HG02588 (cell line): Measurements from ENCODE around the gene DNAJC18.
"Not testable (repeated sequence)": the region's sequence is repeated elsewhere in the genome, so short reads cannot be mapped to it uniquely, and the experiment has no call there.

Experiments used
- ATAC-seq: cut with Tn5 transposase; IDR thresholded peaks from one replicate; pipeline ENCODE4 v1.9.1; 2021; ENCODE audit warnings: mild to moderate bottlenecking, moderate library complexity; ENCODE audit not compliant: unreplicated experiment

DNAJC18 gene

GRCh38 chr5:139389701-139390638 is 49.4 kb downstream of the DNAJC18 start, which contains the start of gene MZB1:
TSS of gene MZB1 (minus strand) at chr5:139389913. CDS start at chr5:139389856, 57 bp downstream.
- ATAC-seq = peak; percentile 34

DNA sequence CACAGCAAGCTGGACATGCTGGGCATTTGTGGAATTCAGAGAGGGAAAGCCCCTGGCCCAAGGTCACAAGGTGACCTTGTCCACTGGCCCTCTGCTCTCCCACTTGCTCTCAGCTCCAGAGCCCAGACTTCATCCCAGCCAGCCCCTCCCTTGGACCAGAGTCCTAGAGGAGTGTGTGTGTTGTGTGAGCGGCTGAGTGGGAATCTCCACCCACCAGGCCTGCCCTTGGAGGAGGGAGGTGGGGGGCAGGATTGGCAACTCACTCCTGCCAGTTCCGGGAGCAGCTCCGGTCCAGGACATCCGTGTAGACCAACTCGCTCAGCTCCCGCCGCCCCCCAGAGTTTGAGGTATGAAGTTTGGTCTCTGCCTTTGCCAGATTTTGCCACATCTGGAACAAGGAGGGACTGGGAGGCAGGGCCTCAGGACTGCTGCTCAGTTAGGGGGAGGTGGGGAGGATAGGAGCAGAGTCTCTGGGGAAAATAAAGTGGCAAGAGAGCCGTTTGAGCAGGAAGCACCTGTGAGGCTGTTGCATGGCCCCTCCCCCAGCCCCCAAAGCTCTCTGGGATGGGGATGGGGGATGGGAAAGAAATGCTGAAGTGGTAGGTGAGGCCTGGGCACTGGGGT is 51.0 kb downstream of the DNAJC18 start:
- no peak for ATAC-seq

DNA sequence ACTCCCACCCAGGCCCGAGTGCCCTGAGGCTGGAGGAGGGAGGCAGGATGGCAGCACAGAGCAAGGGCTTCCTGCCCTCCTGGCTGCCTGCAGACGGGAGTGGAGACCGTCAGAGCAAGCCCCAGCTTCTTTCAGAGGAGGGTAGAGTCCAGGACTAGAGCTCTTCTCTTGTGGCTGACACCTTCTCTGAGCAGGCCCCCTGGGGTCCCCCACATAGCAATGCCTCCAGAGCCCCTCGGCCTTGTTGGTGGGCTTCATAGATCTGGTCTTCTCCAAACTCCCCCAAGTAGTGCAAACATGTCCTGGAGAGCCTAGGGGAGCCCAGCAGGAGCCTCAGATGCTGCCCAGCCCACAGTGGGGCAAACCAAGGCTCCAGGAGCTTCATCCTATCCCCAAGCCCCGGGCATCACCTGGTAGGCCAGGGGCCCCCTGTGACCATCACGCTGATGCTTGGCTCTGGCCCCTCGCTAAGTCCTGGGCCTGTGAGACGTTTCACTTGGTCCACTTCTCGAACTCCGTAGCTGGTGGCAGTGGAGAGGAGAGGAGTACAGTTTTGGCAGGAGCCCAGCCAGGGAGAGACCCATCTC is 51.6 kb downstream of the DNAJC18 start:
- no peak for ATAC-seq

GRCh38 chr5:139386956-139387355 is 52.4 kb downstream of the DNAJC18 start:
- ATAC-seq = not testable (repeated sequence)

- no peak for ATAC-seq
Measured at GRCh38 chr5:139386050-139386438, 53.3 kb downstream of the DNAJC18 start.

DNA sequence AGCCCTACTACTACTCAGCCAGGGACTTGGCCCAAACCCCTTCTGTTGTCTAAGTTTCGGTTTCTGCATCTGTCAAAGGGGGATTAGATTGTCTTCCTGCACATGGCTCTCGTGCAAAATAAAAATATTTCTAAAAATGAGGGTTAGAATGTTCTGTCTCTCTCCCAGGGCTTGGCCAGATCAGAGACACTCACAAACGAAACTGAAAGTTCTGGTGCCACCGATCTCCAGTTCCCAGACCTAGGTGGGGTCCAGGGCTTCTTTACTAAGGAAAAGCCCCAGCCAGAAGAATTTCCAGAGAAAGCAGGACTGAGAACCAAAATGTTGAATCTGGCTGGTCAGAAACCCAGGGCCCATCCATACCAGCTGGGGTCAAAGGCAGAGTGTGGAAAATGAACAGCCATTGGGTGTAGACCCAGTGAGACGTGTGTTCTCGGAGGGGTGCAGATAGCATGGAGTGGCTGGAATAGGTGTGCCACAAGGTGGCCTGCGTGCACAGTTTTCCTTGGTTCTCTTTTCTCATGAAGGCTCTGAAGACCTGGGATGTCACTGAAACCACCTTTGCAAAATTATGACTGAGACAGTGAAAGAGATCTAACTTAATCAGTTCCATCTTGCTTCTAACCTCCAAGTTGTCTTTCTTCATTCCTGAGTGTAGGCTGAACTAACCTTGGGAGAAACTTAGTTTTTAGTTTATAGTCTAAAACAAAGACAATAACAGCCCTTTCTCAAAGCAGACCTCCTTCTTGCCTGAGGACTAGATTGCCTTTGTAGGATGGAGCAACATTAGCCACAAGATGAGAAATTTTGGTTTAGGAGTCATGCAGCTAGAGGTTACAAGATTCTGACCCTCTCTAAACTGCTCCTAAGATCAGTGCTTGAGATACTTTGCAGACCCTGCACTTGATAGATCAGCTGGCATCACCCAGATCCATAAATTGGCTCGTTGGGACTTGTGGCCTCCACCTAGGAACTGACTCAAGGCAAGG is 54.0 kb downstream of the DNAJC18 start:
- no peak for ATAC-seq

- no peak for ATAC-seq
Measured at GRCh38 chr5:139384591-139385051, 54.7 kb downstream of the DNAJC18 start.

DNA sequence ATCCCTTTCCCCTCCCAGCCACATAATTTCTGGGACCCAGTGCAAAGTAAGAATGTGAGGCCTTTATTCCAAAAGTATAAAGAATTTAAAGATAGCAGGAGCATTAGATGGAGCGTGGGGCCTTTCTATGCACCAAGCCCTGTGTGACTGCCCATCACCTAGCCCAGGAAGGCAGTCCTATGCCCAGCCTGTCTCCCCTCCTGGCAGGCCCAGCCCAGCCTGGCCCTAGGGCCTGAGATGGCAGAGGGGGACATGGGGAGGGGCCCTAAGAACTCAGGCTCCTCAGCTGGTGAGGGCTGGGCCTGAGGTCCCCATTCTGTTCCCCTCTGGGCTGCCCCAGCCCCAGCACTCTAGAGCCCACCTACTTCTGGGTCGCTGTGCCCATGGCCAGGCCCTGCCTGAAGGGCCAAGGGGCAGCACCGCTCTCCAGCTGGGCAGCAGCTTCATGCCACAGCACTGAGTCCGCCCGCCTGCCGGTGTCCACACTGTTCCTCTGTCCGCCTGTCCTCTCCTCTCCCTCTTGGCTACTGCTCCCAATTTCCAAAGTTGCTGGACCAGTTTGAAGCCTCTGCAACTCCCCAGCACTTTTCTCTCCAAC is 55.2 kb downstream of the DNAJC18 start:
- no peak for ATAC-seq

- ATAC-seq = no peak
Measured at GRCh38 chr5:139383275-139383992, 55.9 kb downstream of the DNAJC18 start, which contains the start of gene SLC23A1. TSS of gene SLC23A1 (minus strand) at chr5:139383297. CDS start at chr5:139383253, 44 bp downstream.

DNA sequence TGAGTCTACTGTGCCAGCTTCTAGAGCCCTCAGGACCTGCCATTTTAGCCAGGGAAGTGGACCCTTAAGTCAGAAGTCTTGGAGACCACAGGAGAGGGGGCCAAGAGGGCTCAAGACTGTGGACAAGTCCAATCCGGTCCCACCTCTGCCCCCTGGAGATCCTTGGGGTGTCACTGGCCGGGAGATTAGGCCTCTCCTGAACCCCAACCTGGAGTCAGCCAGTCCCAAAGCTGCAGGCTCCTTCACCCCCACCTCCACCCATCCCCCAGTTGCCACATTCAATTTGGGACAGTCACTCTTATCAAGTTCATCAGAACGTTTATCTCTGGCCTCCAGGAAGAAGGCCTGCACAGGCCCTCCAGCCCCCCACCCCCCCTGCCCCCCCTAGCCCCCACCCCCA is 56.5 kb downstream of the DNAJC18 start:
- ATAC-seq = no peak

DNA sequence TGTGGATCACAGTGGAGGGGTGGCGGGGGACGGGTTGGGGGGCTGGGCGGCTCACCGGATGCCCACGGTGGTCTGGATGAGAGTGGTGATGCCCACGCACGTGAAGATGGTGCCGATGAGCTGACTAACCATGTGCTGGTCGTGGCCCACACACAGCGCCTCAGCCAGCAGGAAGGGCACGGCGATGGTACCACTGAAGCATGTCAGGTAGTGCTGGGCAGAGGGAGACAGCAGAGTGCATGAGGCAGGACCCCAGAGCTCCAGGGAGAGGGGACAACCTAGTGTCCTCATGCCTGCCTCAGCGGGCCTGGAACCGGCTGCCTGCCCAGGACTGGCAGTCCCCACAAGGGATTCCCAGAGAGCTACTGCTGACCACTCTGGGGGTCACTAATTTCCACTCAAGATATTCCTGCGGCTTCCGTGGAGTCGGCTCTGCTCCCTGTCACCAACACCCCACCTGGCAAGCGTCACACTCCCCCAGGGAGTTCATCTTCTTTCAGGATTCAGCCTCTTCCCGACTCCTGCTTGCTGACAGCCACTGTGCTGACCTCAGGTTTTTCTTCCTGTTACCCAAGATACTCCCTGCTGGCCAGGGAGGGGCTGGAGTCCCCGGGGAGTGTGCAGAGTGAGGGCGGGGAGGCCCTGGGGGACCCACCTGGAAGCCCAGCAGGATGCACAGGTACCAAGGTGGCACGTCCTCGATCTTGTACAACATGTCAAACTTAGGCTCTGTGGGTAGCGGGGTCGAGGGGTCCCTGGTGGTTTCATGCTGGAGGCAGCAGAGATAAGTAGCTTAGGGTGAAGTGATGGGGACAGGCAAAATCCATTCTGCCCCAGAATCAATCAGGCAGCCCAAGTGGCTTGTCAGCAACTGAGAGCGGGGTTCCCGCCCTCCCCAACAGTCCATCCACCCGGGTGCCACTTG is 57.2 kb downstream of the DNAJC18 start:
- ATAC-seq = no peak

GRCh38 chr5:139379626-139380449 is 59.5 kb downstream of the DNAJC18 start:
- ATAC-seq = no peak

DNA sequence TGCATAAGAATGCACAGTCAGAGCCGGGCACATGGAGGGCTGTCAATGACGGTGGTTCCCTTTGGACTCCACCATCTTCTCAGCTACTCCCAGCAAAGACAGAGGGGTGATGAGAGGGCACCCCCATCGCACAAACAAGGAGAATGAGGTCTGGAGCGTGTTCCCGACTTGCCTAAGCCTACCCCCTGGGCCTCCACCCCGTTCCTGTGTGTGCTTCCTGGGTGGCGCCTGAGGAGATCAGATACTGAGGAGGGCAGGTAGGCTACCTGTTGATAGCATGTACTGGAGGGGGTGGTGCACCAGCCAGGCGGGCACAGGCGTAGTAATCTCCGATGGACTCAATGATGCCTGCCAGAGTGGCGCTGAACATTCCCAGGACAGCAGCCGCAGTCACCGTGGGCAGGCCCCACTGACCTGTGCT is 60.4 kb downstream of the DNAJC18 start:
- no peak for ATAC-seq

GRCh38 chr5:139378101-139378825 is 61.1 kb downstream of the DNAJC18 start:
- no peak for ATAC-seq

GRCh38 chr5:139377226-139377625 is 62.1 kb downstream of the DNAJC18 start:
- no peak for ATAC-seq

GRCh38 chr5:139376364-139376763 is 63.0 kb downstream of the DNAJC18 start:
- no peak for ATAC-seq

- ATAC-seq = no peak
Measured at GRCh38 chr5:139374909-139375308, 64.4 kb downstream of the DNAJC18 start.
